GM12873 (cell line): ENCODE data around the gene TMEM256.

Experiments used
- CTCF ChIP-seq: IDR thresholded peaks from 2 replicates; pipeline ENCODE4 v1.5.1; 2012; ENCODE audit warnings: low read depth, mild to moderate bottlenecking, moderate library complexity, low read length, control low read depth; ENCODE audit not compliant: insufficient read depth; ENCODE audit errors: missing control alignments

Gene TMEM256

GRCh38 chr17:7436556-7437368, 32.9 kb upstream of the TMEM256 start:
- peak; percentile 73 for TF ChIP-seq CTCF

- peak; percentile 52 for TF ChIP-seq CTCF
These were observed 32.0 kb upstream of the TMEM256 start for GRCh38 chr17:7435676-7436555.

DNA sequence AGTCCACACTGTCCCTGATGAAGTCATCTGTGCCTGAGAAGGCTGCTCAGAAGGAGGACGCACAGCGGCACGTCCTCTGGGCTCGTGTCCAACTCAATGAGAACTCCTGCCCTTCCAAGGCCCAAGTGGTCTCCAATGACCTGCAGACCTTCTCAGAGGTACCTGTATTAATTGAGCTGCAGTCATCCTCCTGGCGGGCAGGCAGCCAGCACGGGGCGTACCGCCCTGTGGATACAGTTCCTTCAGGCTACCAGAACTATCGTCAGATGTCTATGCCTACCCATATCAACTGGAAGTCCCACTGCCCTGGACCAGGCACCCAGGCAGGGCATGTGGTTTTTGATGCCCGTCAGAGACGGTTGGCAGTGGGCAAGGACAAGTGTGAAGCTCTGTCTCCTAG, 28.4 kb upstream of the TMEM256 start:
- no peak for TF ChIP-seq CTCF

- TF ChIP-seq CTCF, result no peak
These were observed 27.3 kb upstream of the TMEM256 start for GRCh38 chr17:7431231-7431630.

DNA sequence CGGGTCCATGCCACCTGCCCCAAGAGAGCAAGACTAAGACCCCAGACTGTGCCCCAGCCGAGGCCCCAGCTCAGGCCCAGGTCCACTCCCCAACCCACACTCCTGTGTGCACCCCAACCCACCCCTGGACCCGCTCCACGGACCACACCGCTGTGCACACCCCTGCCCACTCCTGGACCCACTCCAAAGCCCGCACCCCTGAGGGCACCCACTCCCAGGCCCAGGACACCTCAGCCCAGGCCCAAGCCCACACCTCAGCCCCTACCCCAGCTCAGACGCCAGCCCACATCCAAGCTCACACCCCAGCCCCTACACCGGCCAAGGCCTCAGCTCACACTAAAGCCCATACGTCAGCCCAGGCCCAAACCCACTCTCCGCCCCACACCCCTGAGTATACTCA, 25.8 kb upstream of the TMEM256 start:
- TF ChIP-seq CTCF, result no peak

DNA sequence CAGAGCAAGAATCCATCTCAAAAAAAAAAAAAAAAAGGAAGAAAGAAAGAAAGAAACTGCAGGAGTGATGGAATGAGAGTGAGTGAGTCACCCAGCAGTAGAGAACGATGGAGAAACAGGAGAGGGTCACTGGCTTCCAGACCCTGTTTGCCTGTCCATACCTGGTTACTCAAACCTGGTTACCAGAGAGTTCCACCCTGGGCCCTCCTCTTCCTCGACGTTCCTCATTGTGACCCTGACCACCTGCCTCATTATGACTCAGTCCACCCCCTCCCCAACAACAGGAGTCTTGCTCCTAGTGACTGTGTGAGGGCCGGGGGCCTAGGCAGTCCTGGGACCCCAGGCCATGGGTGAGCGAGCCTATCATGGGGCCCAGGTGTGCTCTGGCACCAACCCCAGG, 24.7 kb upstream of the TMEM256 start, which contains the start of gene SPEM3:
SPEM3 (plus strand) TSS at position 301 of the 400 bp plus-strand sequence; CDS start at position 347, 46 bp downstream.
- no peak for TF ChIP-seq CTCF

- TF ChIP-seq CTCF, result no peak
These were observed 23.7 kb upstream of the TMEM256 start for GRCh38 chr17:7427549-7427948.
